ENCODE results near the gene SOX5. TPM values are rescaled to one million over a fixed set of nuclear protein-coding genes. Genes with fewer than 3 reads are reported as not detected.

SOX5 gene
- total and polyA plus RNA-seq, 9 of the 15 experiments (the other 6 are each of a cell fraction or from before 2014, with no cell fraction given) = 8.3 to 16.5 (median 11.9) TPM

GRCh38 chr12:23614280-23614679, 335.2 kb downstream of the SOX5 start (continued):
- TF ChIP-seq ZBTB43 (CRISPR knock-in tag; IDR thresholded peaks at IDR 0.05) (no peak), ZNF445 (CRISPR knock-in tag; IDR thresholded peaks at IDR 0.05; ENCODE audit: low read depth) (no peak), HNRNPH1 (optimal IDR thresholded peaks at IDR 0.05; ENCODE audit: low read depth, low read length) (no peak), NUFIP1 (IDR thresholded peaks at IDR 0.05; ENCODE audit: partially characterized antibody) (no peak), ZC3H4 (CRISPR knock-in tag; IDR thresholded peaks at IDR 0.05; ENCODE audit: borderline replicate concordance) (no peak), ZNF121 (CRISPR knock-in tag; conservative IDR thresholded peaks at IDR 0.05) (no peak), ZNF561 (CRISPR knock-in tag; conservative IDR thresholded peaks at IDR 0.05) (no peak), KDM4B (IDR thresholded peaks at IDR 0.05; ENCODE audit: borderline replicate concordance in 2 of 2, low read depth in 1 of 2) (no peak), POLR3A (IDR thresholded peaks at IDR 0.05; ENCODE audit: borderline replicate concordance, extremely low read depth, insufficient read depth, insufficient read length) (no peak)
- TF ChIP-seq, protein P1, sequence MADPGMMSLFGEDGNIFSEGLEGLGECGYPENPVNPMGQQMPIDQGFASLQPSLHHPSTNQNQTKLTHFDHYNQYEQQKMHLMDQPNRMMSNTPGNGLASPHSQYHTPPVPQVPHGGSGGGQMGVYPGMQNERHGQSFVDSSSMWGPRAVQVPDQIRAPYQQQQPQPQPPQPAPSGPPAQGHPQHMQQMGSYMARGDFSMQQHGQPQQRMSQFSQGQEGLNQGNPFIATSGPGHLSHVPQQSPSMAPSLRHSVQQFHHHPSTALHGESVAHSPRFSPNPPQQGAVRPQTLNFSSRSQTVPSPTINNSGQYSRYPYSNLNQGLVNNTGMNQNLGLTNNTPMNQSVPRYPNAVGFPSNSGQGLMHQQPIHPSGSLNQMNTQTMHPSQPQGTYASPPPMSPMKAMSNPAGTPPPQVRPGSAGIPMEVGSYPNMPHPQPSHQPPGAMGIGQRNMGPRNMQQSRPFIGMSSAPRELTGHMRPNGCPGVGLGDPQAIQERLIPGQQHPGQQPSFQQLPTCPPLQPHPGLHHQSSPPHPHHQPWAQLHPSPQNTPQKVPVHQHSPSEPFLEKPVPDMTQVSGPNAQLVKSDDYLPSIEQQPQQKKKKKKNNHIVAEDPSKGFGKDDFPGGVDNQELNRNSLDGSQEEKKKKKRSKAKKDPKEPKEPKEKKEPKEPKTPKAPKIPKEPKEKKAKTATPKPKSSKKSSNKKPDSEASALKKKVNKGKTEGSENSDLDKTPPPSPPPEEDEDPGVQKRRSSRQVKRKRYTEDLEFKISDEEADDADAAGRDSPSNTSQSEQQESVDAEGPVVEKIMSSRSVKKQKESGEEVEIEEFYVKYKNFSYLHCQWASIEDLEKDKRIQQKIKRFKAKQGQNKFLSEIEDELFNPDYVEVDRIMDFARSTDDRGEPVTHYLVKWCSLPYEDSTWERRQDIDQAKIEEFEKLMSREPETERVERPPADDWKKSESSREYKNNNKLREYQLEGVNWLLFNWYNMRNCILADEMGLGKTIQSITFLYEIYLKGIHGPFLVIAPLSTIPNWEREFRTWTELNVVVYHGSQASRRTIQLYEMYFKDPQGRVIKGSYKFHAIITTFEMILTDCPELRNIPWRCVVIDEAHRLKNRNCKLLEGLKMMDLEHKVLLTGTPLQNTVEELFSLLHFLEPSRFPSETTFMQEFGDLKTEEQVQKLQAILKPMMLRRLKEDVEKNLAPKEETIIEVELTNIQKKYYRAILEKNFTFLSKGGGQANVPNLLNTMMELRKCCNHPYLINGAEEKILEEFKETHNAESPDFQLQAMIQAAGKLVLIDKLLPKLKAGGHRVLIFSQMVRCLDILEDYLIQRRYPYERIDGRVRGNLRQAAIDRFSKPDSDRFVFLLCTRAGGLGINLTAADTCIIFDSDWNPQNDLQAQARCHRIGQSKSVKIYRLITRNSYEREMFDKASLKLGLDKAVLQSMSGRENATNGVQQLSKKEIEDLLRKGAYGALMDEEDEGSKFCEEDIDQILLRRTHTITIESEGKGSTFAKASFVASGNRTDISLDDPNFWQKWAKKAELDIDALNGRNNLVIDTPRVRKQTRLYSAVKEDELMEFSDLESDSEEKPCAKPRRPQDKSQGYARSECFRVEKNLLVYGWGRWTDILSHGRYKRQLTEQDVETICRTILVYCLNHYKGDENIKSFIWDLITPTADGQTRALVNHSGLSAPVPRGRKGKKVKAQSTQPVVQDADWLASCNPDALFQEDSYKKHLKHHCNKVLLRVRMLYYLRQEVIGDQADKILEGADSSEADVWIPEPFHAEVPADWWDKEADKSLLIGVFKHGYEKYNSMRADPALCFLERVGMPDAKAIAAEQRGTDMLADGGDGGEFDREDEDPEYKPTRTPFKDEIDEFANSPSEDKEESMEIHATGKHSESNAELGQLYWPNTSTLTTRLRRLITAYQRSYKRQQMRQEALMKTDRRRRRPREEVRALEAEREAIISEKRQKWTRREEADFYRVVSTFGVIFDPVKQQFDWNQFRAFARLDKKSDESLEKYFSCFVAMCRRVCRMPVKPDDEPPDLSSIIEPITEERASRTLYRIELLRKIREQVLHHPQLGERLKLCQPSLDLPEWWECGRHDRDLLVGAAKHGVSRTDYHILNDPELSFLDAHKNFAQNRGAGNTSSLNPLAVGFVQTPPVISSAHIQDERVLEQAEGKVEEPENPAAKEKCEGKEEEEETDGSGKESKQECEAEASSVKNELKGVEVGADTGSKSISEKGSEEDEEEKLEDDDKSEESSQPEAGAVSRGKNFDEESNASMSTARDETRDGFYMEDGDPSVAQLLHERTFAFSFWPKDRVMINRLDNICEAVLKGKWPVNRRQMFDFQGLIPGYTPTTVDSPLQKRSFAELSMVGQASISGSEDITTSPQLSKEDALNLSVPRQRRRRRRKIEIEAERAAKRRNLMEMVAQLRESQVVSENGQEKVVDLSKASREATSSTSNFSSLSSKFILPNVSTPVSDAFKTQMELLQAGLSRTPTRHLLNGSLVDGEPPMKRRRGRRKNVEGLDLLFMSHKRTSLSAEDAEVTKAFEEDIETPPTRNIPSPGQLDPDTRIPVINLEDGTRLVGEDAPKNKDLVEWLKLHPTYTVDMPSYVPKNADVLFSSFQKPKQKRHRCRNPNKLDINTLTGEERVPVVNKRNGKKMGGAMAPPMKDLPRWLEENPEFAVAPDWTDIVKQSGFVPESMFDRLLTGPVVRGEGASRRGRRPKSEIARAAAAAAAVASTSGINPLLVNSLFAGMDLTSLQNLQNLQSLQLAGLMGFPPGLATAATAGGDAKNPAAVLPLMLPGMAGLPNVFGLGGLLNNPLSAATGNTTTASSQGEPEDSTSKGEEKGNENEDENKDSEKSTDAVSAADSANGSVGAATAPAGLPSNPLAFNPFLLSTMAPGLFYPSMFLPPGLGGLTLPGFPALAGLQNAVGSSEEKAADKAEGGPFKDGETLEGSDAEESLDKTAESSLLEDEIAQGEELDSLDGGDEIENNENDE (IDR thresholded peaks at IDR 0.05; ENCODE audit: low read depth, low read length) = no peak
- TF ChIP-seq, protein P2, sequence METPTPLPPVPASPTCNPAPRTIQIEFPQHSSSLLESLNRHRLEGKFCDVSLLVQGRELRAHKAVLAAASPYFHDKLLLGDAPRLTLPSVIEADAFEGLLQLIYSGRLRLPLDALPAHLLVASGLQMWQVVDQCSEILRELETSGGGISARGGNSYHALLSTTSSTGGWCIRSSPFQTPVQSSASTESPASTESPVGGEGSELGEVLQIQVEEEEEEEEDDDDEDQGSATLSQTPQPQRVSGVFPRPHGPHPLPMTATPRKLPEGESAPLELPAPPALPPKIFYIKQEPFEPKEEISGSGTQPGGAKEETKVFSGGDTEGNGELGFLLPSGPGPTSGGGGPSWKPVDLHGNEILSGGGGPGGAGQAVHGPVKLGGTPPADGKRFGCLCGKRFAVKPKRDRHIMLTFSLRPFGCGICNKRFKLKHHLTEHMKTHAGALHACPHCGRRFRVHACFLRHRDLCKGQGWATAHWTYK (CRISPR knock-in tag; IDR thresholded peaks at IDR 0.05) = no peak
- TF ChIP-seq, protein P3, sequence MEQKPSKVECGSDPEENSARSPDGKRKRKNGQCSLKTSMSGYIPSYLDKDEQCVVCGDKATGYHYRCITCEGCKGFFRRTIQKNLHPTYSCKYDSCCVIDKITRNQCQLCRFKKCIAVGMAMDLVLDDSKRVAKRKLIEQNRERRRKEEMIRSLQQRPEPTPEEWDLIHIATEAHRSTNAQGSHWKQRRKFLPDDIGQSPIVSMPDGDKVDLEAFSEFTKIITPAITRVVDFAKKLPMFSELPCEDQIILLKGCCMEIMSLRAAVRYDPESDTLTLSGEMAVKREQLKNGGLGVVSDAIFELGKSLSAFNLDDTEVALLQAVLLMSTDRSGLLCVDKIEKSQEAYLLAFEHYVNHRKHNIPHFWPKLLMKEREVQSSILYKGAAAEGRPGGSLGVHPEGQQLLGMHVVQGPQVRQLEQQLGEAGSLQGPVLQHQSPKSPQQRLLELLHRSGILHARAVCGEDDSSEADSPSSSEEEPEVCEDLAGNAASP (IDR thresholded peaks at IDR 0.05) = no peak
